HG02610 (cell line): Measurements from ENCODE around the gene ULK3.
"Not testable (repeated sequence)": the region's sequence is repeated elsewhere in the genome, so short reads cannot be mapped to it uniquely, and the experiment has no call there.

ENCODE experiments used
- ATAC-seq: cut with Tn5 transposase; IDR thresholded peaks from one replicate; pipeline ENCODE4 v1.9.1; 2021; ENCODE audit warnings: mild to moderate bottlenecking, moderate library complexity; ENCODE audit not compliant: unreplicated experiment

Gene ULK3

GRCh38 chr15:74842581-74843444, at the start of gene ULK3:
Gene ULK3 (minus strand): TSS chr15:74843156. CDS start chr15:74843105, 51 bp downstream.
- ATAC-seq = peak; percentile 85

DNA sequence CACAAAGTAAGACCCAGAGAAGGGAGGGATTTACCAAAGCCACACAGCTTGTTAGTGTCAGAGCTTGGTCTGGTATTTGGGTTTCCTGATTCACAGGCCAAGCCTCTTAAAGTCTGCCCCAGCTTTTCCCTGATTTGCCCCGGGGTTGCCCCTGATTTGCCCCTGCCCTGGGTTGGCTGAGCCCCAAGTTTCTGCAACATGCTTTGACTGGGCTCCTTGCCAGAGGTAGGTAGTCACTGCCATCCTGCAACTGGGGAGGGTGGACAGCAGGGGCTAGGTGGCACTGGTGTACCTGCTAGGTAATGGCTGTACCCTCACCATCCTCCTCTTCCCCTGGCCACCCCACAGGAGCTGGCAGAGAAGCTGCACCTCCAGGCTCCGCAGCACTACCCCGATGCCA, 49.4 kb upstream of the ULK3 start:
- ATAC-seq = no peak

- no peak for ATAC-seq
These were observed 48.5 kb upstream of the ULK3 start for GRCh38 chr15:74891469-74891868.

DNA sequence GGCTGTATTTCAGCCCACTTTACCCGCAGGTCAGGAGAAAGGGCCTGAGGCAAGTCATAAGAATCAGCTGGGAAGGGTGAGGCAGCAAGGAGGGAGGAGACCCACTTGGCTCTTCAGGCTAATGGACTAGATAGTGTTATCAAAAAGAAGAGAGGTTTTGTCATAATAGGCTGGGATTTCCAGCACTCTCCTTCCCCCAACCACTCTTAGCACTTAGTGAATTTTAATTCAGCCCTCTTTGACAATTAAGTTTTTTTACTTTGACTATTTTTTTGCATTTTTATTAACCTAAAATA, 47.7 kb upstream of the ULK3 start:
- no peak for ATAC-seq

- ATAC-seq = peak; percentile 86
These were observed 47.1 kb upstream of the ULK3 start, which contains the start of gene MPI for GRCh38 chr15:74889883-74890664. Gene MPI (plus strand): TSS chr15:74890042. CDS start chr15:74890074, 32 bp downstream.

- peak; percentile 10 for ATAC-seq
These were observed 46.5 kb upstream of the ULK3 start for GRCh38 chr15:74889390-74889882.

DNA sequence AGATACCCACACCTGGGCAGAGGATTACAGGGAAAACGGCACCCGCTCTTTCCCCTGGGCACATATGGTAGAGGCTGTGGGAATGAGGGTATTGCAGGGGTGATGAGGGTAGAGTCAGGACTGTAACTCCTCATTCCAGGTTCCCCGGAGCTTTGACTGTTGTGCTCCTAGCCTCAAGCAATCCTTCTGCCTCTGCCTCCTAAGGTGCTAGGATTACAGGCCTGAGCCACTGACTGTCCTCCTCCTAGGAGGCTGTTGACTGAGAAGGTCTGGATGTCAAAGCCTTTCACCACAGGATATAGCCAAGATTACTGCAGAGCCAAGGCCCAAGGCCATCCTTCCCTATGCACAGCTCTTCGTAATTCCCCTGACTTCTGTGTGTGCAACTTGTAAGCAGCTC, 45.8 kb upstream of the ULK3 start:
- ATAC-seq = no peak

- not testable (repeated sequence) for ATAC-seq
These were observed 44.7 kb upstream of the ULK3 start for GRCh38 chr15:74887537-74888193.

DNA sequence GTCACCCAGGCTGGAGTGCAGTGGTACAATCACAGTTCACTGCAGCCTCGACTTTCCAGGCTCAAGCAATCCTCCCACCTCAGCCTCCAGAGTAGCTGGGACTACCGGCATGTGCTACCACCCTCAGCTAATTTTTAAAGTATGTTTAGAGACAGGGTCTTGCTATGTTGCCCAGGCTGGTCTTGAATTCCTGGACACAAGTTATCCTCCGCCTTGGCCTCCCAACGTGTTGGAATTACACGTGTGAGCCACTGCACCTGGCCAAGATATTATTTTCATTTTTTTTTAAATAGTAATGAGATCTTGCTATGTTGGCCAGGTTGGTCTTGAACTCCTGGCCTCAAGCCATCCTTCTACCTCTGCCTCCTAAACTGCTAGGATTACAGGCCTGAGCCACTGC, 42.5 kb upstream of the ULK3 start:
- ATAC-seq = no peak

DNA sequence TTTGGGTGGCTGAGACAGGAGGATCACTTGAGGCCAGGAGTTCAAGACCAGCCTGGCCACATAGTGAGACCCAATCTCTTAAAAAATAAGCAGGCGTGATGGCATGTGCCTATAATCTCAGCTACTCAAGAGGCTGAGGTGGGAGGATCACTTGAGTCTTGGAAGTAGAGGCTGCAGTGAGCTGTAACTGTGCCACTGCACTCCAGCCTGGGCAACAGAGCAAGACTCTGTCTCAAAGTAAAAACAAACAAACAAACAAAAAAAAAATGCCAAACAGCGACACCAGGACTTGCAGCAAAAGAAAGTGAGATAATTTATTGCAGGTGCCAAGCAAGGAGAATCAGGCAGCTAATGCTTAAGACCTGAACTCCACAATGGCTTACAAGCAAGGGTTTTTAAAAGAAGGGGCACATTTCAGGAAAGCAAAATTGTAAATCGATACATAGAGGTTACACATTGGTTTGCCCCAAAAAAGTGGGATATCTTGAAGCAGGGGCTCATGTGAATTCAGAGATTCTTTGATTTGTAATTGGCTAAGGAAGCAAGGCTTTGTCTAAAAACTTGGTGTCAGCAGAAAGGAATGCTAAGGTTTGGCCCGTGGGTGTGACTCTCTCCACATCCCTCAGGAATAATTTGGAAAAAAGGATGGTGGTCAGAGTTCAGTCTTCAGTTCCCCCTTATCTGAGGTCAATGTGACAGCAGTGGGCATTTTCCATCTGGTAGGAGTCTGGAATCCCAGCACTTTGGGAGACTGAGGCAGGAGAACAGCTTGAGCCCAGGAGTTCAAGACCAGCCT, 41.7 kb upstream of the ULK3 start:
- no peak for ATAC-seq

DNA sequence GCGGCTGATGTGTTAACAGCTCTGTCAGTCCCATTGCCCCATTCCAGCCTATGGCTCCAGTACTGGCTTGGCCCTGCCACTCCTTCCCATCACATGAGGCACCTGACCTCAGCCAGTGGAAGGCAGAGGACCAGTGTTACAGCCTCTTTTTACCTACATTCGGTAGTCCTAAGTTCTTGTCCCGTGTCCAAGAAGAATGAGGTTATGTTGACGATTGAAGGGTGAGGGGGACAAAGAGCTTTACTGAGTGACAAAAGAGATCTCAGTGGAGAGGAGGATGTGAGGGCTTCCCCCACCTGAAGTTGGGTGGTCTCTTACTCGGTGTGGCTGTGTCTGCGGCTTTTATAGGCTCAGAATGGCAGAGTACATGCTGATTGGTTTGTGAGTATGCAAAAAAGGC, 39.6 kb upstream of the ULK3 start:
- no peak for ATAC-seq

GRCh38 chr15:74878273-74878672, 35.3 kb upstream of the ULK3 start:
- no peak for ATAC-seq

GRCh38 chr15:74873756-74874424, 30.9 kb upstream of the ULK3 start:
- no peak for ATAC-seq

- peak; percentile 76 for ATAC-seq
These were observed 30.2 kb upstream of the ULK3 start, which contains the start of gene SCAMP2 for GRCh38 chr15:74873036-74873755. Gene SCAMP2 (minus strand): TSS chr15:74873365. CDS start chr15:74873255, 110 bp downstream.

DNA sequence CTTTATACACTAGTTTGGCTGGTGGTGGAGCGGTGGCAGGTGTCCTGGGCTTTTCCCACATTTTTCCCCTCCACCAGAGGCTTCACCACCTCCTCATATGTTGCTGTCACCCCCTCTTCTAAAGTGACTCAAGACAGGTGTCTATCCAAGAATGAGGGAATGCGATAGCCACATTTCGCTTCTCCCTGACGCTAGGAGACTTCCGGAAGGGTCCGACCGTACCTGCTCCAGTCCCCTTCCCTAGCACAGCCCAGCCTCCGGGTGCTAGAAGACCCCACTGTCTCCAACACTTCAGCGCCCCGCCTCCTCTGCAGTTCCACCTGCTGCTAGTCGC, 29.7 kb upstream of the ULK3 start:
- ATAC-seq = no peak

- ATAC-seq = peak; percentile 2
These were observed 27.7 kb upstream of the ULK3 start for GRCh38 chr15:74870436-74871215.

GRCh38 chr15:74869726-74870407, 26.9 kb upstream of the ULK3 start:
- peak; percentile 74 for ATAC-seq

DNA sequence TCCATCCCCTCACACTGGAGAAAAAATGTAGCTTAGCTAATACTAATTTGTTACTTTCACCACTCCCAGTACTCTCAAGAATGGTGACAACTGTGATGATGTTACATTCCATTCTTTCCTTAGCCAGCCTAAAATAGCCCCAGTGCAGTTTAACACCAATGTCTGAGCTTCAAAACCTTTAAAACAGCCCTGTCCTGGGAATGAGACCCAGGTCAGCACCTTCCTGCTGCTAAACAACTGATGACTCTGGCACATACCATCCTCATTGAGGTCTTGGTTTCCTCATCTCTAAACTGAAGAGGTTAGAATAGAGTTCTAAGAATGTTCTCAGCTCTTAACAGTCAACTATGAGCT, 26.4 kb upstream of the ULK3 start:
- ATAC-seq = no peak
